ENCODE results near the gene PTPRU. TPM values are rescaled to one million over a fixed set of nuclear protein-coding genes. Genes with fewer than 3 reads are reported as not detected.

PTPRU gene
- total RNA-seq, 2 experiments from 2014 or later = 0.16 to 0.56 TPM

DNA sequence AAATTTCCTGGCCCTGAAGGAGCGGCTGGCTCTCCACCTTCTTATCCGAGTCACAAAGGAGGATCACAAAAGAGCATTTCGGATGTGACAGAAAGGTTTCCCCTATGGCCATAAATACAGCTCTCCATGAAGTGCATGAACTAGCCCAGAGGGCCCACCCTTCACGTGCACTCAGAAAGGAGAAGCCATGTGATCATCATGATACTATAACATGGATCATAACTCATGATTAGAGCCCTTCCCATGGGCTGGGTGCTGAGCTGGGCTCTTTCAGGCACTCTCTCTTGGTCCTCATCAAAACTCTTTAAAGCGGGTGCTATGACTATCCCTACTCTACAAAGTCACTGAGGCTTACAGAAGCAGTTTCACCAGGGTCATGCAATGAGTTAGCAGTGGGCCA, 135.0 kb downstream of the PTPRU start:
- no peak for DNase-seq
- POLR2A ChIA-PET = no interaction called here
- peaks cover 0 to 7% of the 10 kb centered on the region in 2 experiments for H3K27me3 ChIP-seq (ENCODE audit: control insufficient read depth in 1 of 2, insufficient read depth in 2 of 2, low read length in 2 of 2)
- CTCF ChIA-PET = no interaction called here
- Mint-ChIP-seq H3K4me3 (no peak overlapping the region), H3K4me1 (ENCODE audit: low read depth) (no peaks in the 10 kb centered on the region), H3K9me3 (peaks cover 4% of the 10 kb centered on the region), H3K27ac (no peak overlapping the region), H3K36me3 (ENCODE audit: low read depth) (no peaks in the 10 kb centered on the region), H3K27me3 (peaks cover 75% of the 10 kb centered on the region)
- H3K27ac ChIP-seq (ENCODE audit: low read depth in 1 of 2, low read length in 2 of 2) = no peak overlapping the region
- TF ChIP-seq, protein P1, sequence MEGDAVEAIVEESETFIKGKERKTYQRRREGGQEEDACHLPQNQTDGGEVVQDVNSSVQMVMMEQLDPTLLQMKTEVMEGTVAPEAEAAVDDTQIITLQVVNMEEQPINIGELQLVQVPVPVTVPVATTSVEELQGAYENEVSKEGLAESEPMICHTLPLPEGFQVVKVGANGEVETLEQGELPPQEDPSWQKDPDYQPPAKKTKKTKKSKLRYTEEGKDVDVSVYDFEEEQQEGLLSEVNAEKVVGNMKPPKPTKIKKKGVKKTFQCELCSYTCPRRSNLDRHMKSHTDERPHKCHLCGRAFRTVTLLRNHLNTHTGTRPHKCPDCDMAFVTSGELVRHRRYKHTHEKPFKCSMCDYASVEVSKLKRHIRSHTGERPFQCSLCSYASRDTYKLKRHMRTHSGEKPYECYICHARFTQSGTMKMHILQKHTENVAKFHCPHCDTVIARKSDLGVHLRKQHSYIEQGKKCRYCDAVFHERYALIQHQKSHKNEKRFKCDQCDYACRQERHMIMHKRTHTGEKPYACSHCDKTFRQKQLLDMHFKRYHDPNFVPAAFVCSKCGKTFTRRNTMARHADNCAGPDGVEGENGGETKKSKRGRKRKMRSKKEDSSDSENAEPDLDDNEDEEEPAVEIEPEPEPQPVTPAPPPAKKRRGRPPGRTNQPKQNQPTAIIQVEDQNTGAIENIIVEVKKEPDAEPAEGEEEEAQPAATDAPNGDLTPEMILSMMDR (IDR thresholded peaks at IDR 0.05) = no peak
- ATAC-seq (ENCODE audit: poor library complexity) = no peak
- intact Hi-C loops (cut with DNase I, micrococcal nuclease) = no loop called here
- no peaks in the 10 kb centered on the region for H3K4me1 ChIP-seq (ENCODE audit: insufficient read depth, low read length)
- peaks cover 0 to 4% of the 10 kb centered on the region in 2 experiments for H3K9me3 ChIP-seq (ENCODE audit: control insufficient read depth in 1 of 2, insufficient read depth in 1 of 2, low read length in 2 of 2)
- H3K4me3 ChIP-seq (ENCODE audit: low read length) = no peak overlapping the region
- H3K36me3 ChIP-seq (ENCODE audit: insufficient read depth, low read length) = no peaks in the 10 kb centered on the region

DNA sequence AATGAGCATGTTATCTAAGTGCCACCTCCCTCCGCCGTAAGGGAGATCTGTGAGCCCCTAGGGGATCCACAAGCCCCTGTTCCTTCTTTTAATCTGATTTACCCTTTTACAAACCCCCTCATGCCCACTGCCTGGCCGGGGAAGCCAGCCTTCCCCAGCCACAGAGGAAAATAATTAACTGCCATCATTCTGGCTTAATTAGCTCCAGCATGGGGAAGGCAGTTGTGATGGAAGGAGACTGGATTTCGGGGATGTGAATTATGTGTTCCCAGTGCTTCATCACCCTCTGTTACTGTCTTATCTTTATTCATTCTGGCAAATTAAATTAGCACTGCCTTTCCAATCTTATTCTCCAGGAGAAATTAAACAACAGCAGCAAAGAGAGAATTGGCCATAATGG, 135.8 kb downstream of the PTPRU start:
- Histone ChIP-seq H3K27me3 (ENCODE audit: control insufficient read depth in 1 of 2, insufficient read depth in 2 of 2, low read length in 2 of 2) (peaks cover 0 to 7% of the 10 kb centered on the region in 2 experiments), H3K4me3 (ENCODE audit: low read length) (no peak overlapping the region), H3K36me3 (ENCODE audit: insufficient read depth, low read length) (no peaks in the 10 kb centered on the region), H3K4me1 (ENCODE audit: insufficient read depth, low read length) (no peaks in the 10 kb centered on the region), H3K27ac (ENCODE audit: low read depth in 1 of 2, low read length in 2 of 2) (no peak overlapping the region), H3K9me3 (ENCODE audit: control insufficient read depth in 1 of 2, insufficient read depth in 1 of 2, low read length in 2 of 2) (peaks cover 0 to under 1% of the 10 kb centered on the region in 2 experiments)
- peaks cover 82% of the 10 kb centered on the region for H3K27me3 Mint-ChIP-seq
- no peak overlapping the region for H3K27ac Mint-ChIP-seq
- ChIA-PET POLR2A (no interaction called here), CTCF (no interaction called here)
- H3K4me3 Mint-ChIP-seq = no peak overlapping the region
- ATAC-seq (ENCODE audit: poor library complexity) (no peak), DNase-seq (no peak)
- TF ChIP-seq, protein P1 (IDR thresholded peaks at IDR 0.05) = no peak
- peaks cover 8% of the 10 kb centered on the region for H3K9me3 Mint-ChIP-seq
- H3K4me1 Mint-ChIP-seq (ENCODE audit: low read depth) = no peaks in the 10 kb centered on the region
- H3K36me3 Mint-ChIP-seq (ENCODE audit: low read depth) = no peaks in the 10 kb centered on the region
- intact Hi-C loops (cut with DNase I, micrococcal nuclease) = no loop called here

Other genes with a start within 250 kb of the PTPRU start
- not detected for gene TMEM200B, start 112.6 kb upstream of the PTPRU start, total RNA-seq
- gene SRSF4, start 54.6 kb upstream of the PTPRU start, total RNA-seq = 10 to 100 TPM; 89.2 to 93.4 TPM
- gene MECR, start 5.6 kb upstream of the PTPRU start, total RNA-seq = 1 to 10 TPM; 5.5 to 6.6 TPM

Data from CD4-positive, alpha-beta T cell (primary cell).